ENCODE measurements around the gene TAAR9.
A peak's percentile ranks its signal among the peaks of the same experiment; 100 is the strongest.
"Not testable (repeated sequence)": the region's sequence is repeated elsewhere in the genome, so short reads cannot be mapped to it uniquely, and the experiment has no call there.

The TAAR9 gene

DNA sequence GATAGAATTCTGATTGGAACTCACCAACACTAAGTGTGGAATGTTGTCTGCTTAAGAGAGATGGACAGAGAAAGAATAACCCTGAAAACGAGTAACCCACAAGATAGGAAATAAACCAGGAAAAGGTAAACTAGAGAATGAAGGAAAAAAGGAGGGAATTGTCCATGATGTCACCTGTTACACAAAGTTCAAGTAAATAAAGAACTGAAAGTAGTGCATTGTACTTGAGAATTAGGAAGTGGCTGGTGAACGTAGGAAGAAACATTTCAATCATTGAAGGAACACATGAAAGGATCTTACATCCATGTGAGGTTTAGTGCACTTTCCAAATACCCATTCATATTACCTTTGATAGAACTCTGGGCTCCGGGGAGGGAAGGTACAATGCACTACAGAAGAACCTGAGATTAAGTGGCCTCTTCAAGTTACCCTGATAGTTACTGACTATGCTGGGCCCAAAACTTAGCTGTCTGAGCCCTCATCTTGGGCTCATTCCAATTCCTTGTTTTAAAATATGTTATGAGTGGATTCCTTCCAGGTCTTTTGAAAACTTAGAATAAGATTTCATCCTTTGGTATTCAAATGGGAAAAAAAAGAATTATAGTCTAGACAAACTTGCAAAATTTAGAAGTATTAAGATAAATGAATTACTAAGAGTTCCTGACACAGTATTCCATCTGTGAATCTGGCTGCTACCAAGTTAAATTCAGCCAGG lies 24.1 kb upstream of the TAAR9 start:
- DNase-seq (ENCODE audit: low spot score), result no peak

- no peak for DNase-seq (ENCODE audit: low spot score)
Measured at GRCh38 chr6:132515386-132515785, 22.7 kb upstream of the TAAR9 start.

DNA sequence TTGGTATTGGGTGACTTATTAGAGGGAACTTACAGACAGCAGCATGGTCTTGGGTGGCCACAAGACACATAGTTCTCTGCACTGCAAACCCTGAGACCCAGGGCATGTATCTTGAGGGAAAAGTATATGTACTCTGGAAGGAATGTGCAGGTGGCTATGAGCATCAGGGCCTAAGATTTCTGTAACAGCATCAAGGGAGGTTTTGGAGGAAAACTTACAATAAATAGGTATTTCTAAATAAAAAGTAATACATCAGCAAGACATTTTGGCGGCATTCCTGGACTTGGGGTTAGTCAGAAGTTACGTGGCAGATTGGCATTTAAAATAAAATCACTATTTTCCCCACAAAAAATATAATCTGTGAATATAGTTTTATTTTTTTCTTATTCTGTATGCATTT lies 17.1 kb upstream of the TAAR9 start:
- DNase-seq (ENCODE audit: low spot score), result no peak

GRCh38 chr6:132524646-132525045 lies 13.4 kb upstream of the TAAR9 start:
- DNase-seq (ENCODE audit: low spot score), result no peak

DNA sequence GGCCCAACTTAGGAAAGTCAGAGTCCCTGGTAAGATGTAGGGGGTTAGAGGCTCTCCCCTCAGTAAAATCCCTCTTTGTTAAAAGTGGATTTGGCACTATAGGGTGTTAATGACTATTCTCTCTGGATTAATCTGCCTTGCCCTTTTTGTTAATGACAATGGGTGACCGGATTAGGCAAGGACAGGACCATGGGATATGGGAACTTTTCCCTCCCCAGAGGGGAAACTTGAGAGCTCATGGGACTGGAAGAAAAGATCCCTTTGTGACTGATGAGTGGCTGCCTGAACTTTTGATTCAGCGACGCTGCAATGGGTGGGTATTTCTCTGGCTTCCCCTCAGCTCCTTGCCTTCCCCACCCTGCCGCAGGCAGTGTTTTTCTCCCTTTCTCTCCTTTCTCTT lies 12.2 kb upstream of the TAAR9 start:
- DNase-seq (ENCODE audit: low spot score), result no peak

DNA sequence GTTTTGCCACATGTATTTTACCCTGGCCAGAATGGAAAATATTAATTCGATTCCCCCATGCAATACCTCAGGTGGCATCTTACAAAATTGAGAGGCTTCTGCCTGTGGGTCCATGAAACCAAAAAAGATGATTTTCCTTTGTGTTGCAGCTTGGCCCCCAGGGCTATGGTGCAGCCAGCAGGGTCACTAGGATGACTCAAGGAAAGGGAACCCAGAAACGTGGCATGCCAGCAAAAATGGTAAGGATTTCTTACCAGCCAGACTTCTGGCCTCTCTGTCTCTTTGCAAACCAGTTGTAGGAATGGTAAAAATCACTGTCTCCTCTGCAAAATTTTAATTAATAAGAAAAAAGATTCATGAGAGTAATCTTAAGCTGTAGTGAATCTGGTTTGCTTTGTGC lies 11.6 kb upstream of the TAAR9 start:
- no peak for DNase-seq (ENCODE audit: low spot score)

DNA sequence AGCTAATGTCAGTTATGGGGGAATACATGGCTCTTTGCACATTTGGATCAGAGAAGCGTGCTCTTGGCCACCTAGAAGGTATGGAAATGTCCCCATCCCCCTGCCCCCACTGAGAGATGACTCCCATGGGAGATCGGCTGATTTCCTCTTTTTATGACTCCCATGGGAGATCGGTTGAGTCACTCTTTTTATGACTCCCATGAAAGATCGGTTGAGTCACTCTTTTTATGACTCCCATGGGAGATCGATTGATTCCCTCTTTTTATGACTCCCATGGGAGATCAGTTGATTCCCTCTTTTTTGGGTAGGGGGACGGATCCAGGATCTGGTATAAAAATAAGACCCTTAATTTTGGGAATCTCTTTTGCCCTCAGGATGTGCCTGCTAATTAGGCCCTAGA lies 10.3 kb upstream of the TAAR9 start:
- DNase-seq (ENCODE audit: low spot score), result no peak

DNA sequence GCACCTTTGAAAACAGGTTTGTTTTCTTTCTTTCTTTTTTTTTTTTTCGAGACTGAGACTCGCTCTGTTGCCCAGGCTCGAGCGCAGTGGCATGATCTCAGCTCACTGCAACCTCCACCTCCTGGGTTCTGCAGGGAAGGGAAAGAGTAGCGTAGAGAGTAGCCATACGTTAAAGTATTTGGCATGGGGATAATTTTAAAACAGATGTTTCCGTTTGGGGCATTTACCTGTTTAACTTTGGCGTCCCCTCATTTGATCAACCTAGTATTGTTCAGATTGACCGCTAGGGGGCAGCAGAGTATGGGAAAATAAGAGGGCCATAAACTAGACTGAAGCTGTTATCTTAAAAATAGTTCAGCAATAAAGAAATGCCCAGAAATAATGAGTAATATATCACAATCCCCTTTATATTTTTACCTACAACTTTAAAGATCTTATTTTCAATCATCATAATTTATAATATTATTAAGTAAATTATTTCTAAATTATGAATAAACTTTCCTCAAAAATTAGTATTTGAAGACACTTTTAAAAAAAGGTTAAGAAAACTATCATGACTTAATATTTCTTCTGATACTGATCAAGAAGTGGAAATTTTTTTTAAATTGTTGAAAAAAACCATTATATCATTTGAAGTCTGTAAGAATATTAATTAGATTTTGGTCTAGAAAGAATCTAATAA lies 7.6 kb upstream of the TAAR9 start:
- peak; percentile 15 for DNase-seq (ENCODE audit: low spot score)

DNA sequence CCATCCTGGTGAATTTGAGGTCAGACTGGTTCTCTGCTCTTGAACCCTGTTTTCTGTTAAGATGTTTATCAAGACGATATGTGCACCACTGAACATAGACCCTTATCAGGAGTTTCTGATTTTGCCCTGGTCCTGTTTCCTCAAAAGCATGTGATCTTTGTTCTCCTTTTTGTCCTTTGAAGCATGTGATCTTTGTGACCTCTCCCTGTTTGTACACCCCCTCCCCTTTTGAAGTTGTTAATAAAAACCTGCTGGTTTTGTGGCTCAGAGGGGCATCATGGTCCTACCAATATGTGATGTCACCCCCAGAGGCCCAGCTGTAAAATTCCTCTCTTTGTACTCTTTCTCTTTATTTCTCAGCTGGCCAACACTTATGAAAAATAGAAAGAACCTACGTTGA lies 3.5 kb upstream of the TAAR9 start:
- not testable (repeated sequence) for DNase-seq (ENCODE audit: low spot score)

- DNase-seq (ENCODE audit: low spot score), result no peak
Measured at GRCh38 chr6:132537145-132537544, 932 bp upstream of the TAAR9 start.

GRCh38 chr6:132544826-132545225 lies 6.7 kb downstream of the TAAR9 start:
- no peak for DNase-seq (ENCODE audit: low spot score)

DNA sequence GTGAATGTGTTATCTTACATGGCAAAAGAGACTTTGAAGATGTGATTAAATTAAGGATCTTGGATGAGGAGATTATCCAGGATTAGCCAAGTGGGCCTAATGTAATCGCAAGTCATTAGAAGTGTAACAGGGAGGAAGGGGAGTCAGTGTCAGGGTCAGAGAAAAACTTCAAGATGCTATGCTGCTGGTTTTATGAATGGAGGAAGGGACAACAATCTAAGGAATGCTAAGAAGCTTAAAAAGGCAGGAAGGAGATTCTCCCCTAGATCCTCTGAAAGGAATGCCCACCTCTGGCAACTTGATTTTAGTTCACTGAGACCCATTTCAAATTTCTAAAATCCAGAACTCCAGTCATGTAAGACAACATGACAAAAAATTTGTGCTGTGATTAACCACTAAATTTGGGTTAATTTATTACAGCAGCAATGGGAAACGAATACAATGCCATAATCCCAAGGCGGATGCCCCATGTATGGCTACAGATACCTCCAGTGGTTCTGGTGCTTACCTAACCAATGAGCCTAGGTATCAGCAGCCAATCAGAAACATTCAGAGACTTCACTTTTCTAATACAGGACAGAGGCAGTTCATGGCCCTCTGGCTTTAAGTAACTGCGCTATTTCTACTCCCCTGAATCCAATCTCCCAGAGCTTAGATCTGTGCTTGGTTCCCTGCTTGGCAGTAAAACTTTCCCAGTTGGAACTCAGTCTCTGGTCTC lies 10.8 kb downstream of the TAAR9 start:
- DNase-seq (ENCODE audit: low spot score), result no peak

- no peak for DNase-seq (ENCODE audit: low spot score)
Measured at GRCh38 chr6:132551214-132551613, 13.1 kb downstream of the TAAR9 start.

- DNase-seq (ENCODE audit: low spot score), result no peak
Measured at GRCh38 chr6:132552372-132552771, 14.3 kb downstream of the TAAR9 start, which contains the start of gene TAAR8. Gene TAAR8 (plus strand): TSS chr6:132552672. CDS start chr6:132552693, 21 bp downstream.

- not testable (repeated sequence) for DNase-seq (ENCODE audit: low spot score)
Measured at GRCh38 chr6:132560087-132560486, 22.0 kb downstream of the TAAR9 start.

DNA sequence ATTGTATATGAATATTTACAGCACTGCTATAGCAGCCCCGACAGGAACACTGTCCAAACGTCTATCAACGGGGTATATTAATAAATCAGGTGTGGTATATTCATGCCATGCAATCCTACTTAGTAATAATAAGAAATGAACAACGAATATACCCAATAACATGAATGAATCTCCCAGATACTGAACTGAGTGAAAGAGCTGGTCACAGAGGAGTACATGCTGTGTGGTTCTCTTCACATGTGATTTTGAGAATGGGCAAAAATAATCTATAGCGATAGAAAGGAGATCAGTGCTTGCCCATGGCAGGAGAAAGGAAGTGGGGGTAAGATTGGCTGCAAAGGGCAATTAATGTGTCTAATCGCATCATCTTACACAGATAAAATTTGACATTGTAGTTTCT lies 28.3 kb downstream of the TAAR9 start:
- DNase-seq (ENCODE audit: low spot score), result no peak

DNA sequence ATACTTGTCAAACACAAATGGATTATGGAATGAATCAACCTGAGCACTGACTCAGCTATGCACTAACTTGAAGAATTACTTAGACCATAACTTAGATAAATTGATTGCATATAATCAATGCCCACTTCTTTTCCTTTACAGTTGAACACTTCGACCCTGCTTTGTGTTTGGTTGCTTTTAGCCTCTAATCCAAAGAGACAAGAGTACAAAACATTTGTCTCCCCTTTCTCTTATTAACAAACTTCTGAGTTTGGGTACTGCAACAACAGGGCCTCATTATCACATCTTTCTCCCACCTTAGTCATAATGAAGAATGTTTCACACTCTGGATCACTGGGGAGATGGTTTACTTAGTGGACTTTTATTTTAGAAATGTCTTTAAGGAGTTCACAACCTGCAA lies 29.5 kb downstream of the TAAR9 start:
- no peak for DNase-seq (ENCODE audit: low spot score)

GRCh38 chr6:132568611-132569010 lies 30.5 kb downstream of the TAAR9 start:
- DNase-seq (ENCODE audit: low spot score), result no peak

DNA sequence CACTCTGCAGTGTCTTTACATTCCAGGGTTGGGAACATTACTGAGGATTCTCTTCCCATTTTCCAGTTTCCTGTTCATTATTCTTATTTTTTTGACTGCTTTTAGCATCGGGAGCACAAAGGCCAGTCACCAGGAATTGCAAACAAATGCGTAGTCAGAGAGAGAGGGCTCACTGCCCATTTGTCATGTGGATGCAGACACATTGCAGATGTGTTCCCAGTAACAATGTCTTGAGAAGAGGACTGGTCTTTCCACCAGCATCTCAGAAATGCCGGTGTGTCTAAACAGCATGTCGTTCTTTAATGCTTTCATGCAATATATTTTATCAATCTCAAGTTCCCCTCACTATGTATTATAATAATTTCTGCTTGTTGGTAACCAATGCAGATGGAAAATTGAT lies 31.1 kb downstream of the TAAR9 start:
- DNase-seq (ENCODE audit: low spot score), result no peak

DNA sequence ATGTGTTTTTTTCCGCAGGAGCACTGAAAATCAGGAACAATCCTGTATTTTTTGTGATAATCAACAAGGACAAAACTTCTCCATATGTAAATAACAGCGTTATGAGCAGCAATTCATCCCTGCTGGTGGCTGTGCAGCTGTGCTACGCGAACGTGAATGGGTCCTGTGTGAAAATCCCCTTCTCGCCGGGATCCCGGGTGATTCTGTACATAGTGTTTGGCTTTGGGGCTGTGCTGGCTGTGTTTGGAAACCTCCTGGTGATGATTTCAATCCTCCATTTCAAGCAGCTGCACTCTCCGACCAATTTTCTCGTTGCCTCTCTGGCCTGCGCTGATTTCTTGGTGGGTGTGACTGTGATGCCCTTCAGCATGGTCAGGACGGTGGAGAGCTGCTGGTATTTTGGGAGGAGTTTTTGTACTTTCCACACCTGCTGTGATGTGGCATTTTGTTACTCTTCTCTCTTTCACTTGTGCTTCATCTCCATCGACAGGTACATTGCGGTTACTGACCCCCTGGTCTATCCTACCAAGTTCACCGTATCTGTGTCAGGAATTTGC lies 32.2 kb downstream of the TAAR9 start, which contains the start of gene TAAR6:
TAAR6 (plus strand) TSS at position 102 of the 557 bp plus-strand sequence; CDS start at position 102, 0 bp downstream.
- no peak for DNase-seq (ENCODE audit: low spot score)

GRCh38 chr6:132571774-132572173 lies 33.7 kb downstream of the TAAR9 start:
- no peak for DNase-seq (ENCODE audit: low spot score)

GRCh38 chr6:132584698-132585097 lies 46.6 kb downstream of the TAAR9 start:
- DNase-seq (ENCODE audit: low spot score), result no peak

GRCh38 chr6:132587424-132587823 lies 49.3 kb downstream of the TAAR9 start:
- no peak for DNase-seq (ENCODE audit: low spot score)

Measured in AG08396 (cell line).